Chondrocyte (in vitro differentiated cells): ENCODE data around the gene ZNF148. TPM values are rescaled to one million over a fixed set of nuclear protein-coding genes. Genes with fewer than 3 reads are reported as not detected.

Experiments used
- DNase-seq: peaks from one replicate; pipeline ENCODE4 v3.0.0; 2021; ENCODE audit warnings: mixed read lengths, low spot score
- H3K27ac Mint-ChIP-seq: one replicate; pipeline ENCODE4 v1.8.0; 2021; ENCODE audit warnings: mild to moderate bottlenecking, moderate library complexity, mixed read lengths; ENCODE audit not compliant: unreplicated experiment
- H3K27me3 Mint-ChIP-seq: 2 replicates; pipeline ENCODE4 v1.8.0; 2021; ENCODE audit warnings: low read depth, mixed read lengths
- H3K36me3 Mint-ChIP-seq: 2 replicates; pipeline ENCODE4 v1.8.0; 2021; ENCODE audit warnings: low read depth, mixed read lengths
- H3K4me1 Mint-ChIP-seq: 2 replicates; pipeline ENCODE4 v1.8.0; 2021; ENCODE audit warnings: low read depth, mild to moderate bottlenecking, mixed read lengths
- H3K4me3 Mint-ChIP-seq: one replicate; pipeline ENCODE4 v1.8.0; 2021; ENCODE audit warnings: mild to moderate bottlenecking, moderate library complexity, mixed read lengths; ENCODE audit not compliant: unreplicated experiment
- H3K9me3 Mint-ChIP-seq: 2 replicates; pipeline ENCODE4 v1.8.0; 2021; ENCODE audit warnings: low read depth, mixed read lengths
- CTCF ChIP-seq: fragments of 200-600 bp; sonication (generic); IDR thresholded peaks from 2 replicates; pipeline ENCODE4 v1.5.0; 2021; ENCODE audit warnings: antibody characterized with exemption, mild to moderate bottlenecking, moderate library complexity
- total RNA-seq: library from RNA; stranded (reverse); gene quantifications from 3 replicates; pipeline ENCODE4 v1.2.1, GENCODE V29; 2021

The ZNF148 gene
- total RNA-seq, 1 donor from 2014 or later, result 45.9 TPM

- Mint-ChIP-seq H3K36me3 (no peaks in the 10 kb centered on the region), H3K27me3 (no peaks in the 10 kb centered on the region), H3K4me1 (peaks cover 24% of the 10 kb centered on the region)
These were observed 3.6 kb upstream of the ZNF148 start for GRCh38 chr3:125378762-125379161.

GRCh38 chr3:125375950-125376679 is 990 bp upstream of the ZNF148 start:
- DNase-seq, result no peak
- Mint-ChIP-seq H3K27me3 (no peaks in the 10 kb centered on the region), H3K4me3 (peak overlapping the region; percentile 100), H3K27ac (peak overlapping the region; percentile 93), H3K4me1 (peaks cover 26% of the 10 kb centered on the region), H3K36me3 (peaks cover 2% of the 10 kb centered on the region), H3K9me3 (no peaks in the 10 kb centered on the region)
- TF ChIP-seq CTCF, result no peak

More at GRCh38 chr3:125378762-125379161, 3.6 kb upstream of the ZNF148 start:
- Mint-ChIP-seq H3K27ac (no peak overlapping the region), H3K9me3 (no peaks in the 10 kb centered on the region), H3K4me3 (no peak overlapping the region)
- DNase-seq, result no peak
- TF ChIP-seq CTCF, result no peak

GRCh38 chr3:125374501-125374995 is 577 bp downstream of the ZNF148 start:
- peak overlapping the region; percentile 95 for H3K27ac Mint-ChIP-seq

GRCh38 chr3:125367403-125368230 is 7.5 kb downstream of the ZNF148 start:
- Mint-ChIP-seq H3K4me1 (peaks cover 47% of the 10 kb centered on the region), H3K36me3 (peaks cover 3% of the 10 kb centered on the region), H3K27me3 (no peaks in the 10 kb centered on the region), H3K9me3 (no peaks in the 10 kb centered on the region), H3K27ac (peak overlapping the region; percentile 90), H3K4me3 (peak overlapping the region; percentile 50)
- DNase-seq, result no peak
- TF ChIP-seq CTCF, result no peak

More at GRCh38 chr3:125374501-125374995, 577 bp downstream of the ZNF148 start:
- H3K9me3 Mint-ChIP-seq, result no peaks in the 10 kb centered on the region
- no peaks in the 10 kb centered on the region for H3K27me3 Mint-ChIP-seq
- TF ChIP-seq CTCF, result no peak
- peak overlapping the region; percentile 100 for H3K4me3 Mint-ChIP-seq
- H3K4me1 Mint-ChIP-seq, result peaks cover 39% of the 10 kb centered on the region
- H3K36me3 Mint-ChIP-seq, result peaks cover 2% of the 10 kb centered on the region
- no peak for DNase-seq

- DNase-seq, result no peak
- Mint-ChIP-seq H3K4me3 (no peak overlapping the region), H3K9me3 (no peaks in the 10 kb centered on the region), H3K4me1 (peaks cover 54% of the 10 kb centered on the region), H3K27ac (peak overlapping the region; percentile 19), H3K27me3 (no peaks in the 10 kb centered on the region), H3K36me3 (peaks cover 1% of the 10 kb centered on the region)
- TF ChIP-seq CTCF, result no peak
These were observed 9.0 kb downstream of the ZNF148 start for GRCh38 chr3:125366132-125366531.
